ENCODE results near the gene TBPL1.
A peak's percentile ranks its signal among the peaks of the same experiment; 100 is the strongest.

TBPL1 gene

GRCh38 chr6:134007077-134007476 lies 54.1 kb downstream of the TBPL1 start:
- DNase-seq (ENCODE audit: low spot score), result peak; percentile 16

- no peak for DNase-seq (ENCODE audit: low spot score)
Measured at GRCh38 chr6:134009876-134010275, 56.9 kb downstream of the TBPL1 start.

- DNase-seq (ENCODE audit: low spot score), result no peak
Measured at GRCh38 chr6:134010400-134010799, 57.4 kb downstream of the TBPL1 start.

- no peak for DNase-seq (ENCODE audit: low spot score)
Measured at GRCh38 chr6:134010974-134011373, 58.0 kb downstream of the TBPL1 start.

GRCh38 chr6:134014588-134015137 lies 61.6 kb downstream of the TBPL1 start:
- DNase-seq (ENCODE audit: low spot score), result no peak

GRCh38 chr6:134015719-134016557 lies 62.9 kb downstream of the TBPL1 start:
- no peak for DNase-seq (ENCODE audit: low spot score)

- no peak for DNase-seq (ENCODE audit: low spot score)
Measured at GRCh38 chr6:134016558-134016814, 63.5 kb downstream of the TBPL1 start.

GRCh38 chr6:134020071-134020470 lies 67.0 kb downstream of the TBPL1 start:
- no peak for DNase-seq (ENCODE audit: low spot score)

- no peak for DNase-seq (ENCODE audit: low spot score)
Measured at GRCh38 chr6:134020543-134020942, 67.5 kb downstream of the TBPL1 start.

GRCh38 chr6:134020968-134021367 lies 67.9 kb downstream of the TBPL1 start:
- no peak for DNase-seq (ENCODE audit: low spot score)

- no peak for DNase-seq (ENCODE audit: low spot score)
Measured at GRCh38 chr6:134021396-134022122, 68.5 kb downstream of the TBPL1 start.

GRCh38 chr6:134022650-134023049 lies 69.6 kb downstream of the TBPL1 start:
- DNase-seq (ENCODE audit: low spot score), result no peak

- DNase-seq (ENCODE audit: low spot score), result no peak
Measured at GRCh38 chr6:134026597-134026996, 73.6 kb downstream of the TBPL1 start.

GRCh38 chr6:134028438-134028837 lies 75.4 kb downstream of the TBPL1 start:
- DNase-seq (ENCODE audit: low spot score), result peak; percentile 61

GRCh38 chr6:134029495-134030455 lies 76.8 kb downstream of the TBPL1 start:
- DNase-seq (ENCODE audit: low spot score), result no peak

- no peak for DNase-seq (ENCODE audit: low spot score)
Measured at GRCh38 chr6:134031696-134032255, 78.8 kb downstream of the TBPL1 start.

- no peak for DNase-seq (ENCODE audit: low spot score)
Measured at GRCh38 chr6:134034478-134034877, 81.5 kb downstream of the TBPL1 start.

GRCh38 chr6:134034961-134035822 lies 82.2 kb downstream of the TBPL1 start:
- DNase-seq (ENCODE audit: low spot score), result peak; percentile 53

- DNase-seq (ENCODE audit: low spot score), result peak; percentile 92
Measured at GRCh38 chr6:134035823-134036296, 82.8 kb downstream of the TBPL1 start.

GRCh38 chr6:134039116-134039515 lies 86.1 kb downstream of the TBPL1 start:
- DNase-seq (ENCODE audit: low spot score), result no peak

Measured in SW480 (cell line).